ENCODE measurements around the gene A1BG. TPM values are rescaled to one million over a fixed set of nuclear protein-coding genes. Genes with fewer than 3 reads are reported as not detected.
A peak's percentile ranks its signal among the peaks of the same experiment; 100 is the strongest.

Gene A1BG
- total and polyA plus RNA-seq, 10 donors = 10.8 to 76.5 (median 34.6) TPM

- WGBS, 5 donors = 93 to 99% (median 95%) methylated on average over 10 of the region's 10 CpGs
- H3K9me3 ChIP-seq = no peaks in the 10 kb centered on the region
- H3K27ac ChIP-seq = no peak overlapping the region
- intact Hi-C loops (cut with DNase I; ENCODE audit: low total_unique reads) = no loop called here
- no peaks in the 10 kb centered on the region for H3K4me1 ChIP-seq
- peaks cover 0 to 52% (median 21%) of the 10 kb centered on the region in 6 donors for H3K36me3 ChIP-seq
- no peaks in the 10 kb centered on the region for H3K27me3 ChIP-seq (replicated peaks in 1 of 7)
- H3K4me3 ChIP-seq = no peak overlapping the region
- no peak for TF ChIP-seq POLR2A (IDR thresholded peaks at IDR 0.05)
- no peak for TF ChIP-seq POLR2AphosphoS5 (IDR thresholded peaks at IDR 0.05)
- TF ChIP-seq CTCF (IDR thresholded peaks at IDR 0.05 in 8 of 11, conservative IDR thresholded peaks at IDR 0.05 in 3 of 11) = no peak
- no peak for DNase-seq
Observed at GRCh38 chr19:58319241-58319640, 34.1 kb downstream of the A1BG start.

- Histone ChIP-seq H3K36me3 (peaks cover 0 to 62% (median 30%) of the 10 kb centered on the region in 6 donors), H3K27me3 (replicated peaks in 1 of 7) (no peaks in the 10 kb centered on the region), H3K4me3 (no peak overlapping the region), H3K9me3 (no peaks in the 10 kb centered on the region), H3K4me1 (no peaks in the 10 kb centered on the region), H3K27ac (no peak overlapping the region)
- no peak for DNase-seq
- intact Hi-C loops (cut with DNase I; ENCODE audit: low total_unique reads) = no loop called here
- TF ChIP-seq CTCF (IDR thresholded peaks at IDR 0.05 in 8 of 11, conservative IDR thresholded peaks at IDR 0.05 in 3 of 11) (no peak), POLR2A (IDR thresholded peaks at IDR 0.05) (no peak), POLR2AphosphoS5 (IDR thresholded peaks at IDR 0.05) (no peak)
- 75 to 90% (median 85%) methylated on average over 3 to 4 of the region's 4 CpGs for WGBS, 5 donors
Observed at GRCh38 chr19:58318297-58318696, 35.0 kb downstream of the A1BG start.

GRCh38 chr19:58317476-58318072 lies 35.7 kb downstream of the A1BG start:
- TF ChIP-seq CTCF (IDR thresholded peaks at IDR 0.05 in 8 of 11, conservative IDR thresholded peaks at IDR 0.05 in 3 of 11) = no peak
- 68 to 84% (median 76%) methylated on average over 7 of the region's 7 CpGs for WGBS, 5 donors
- Histone ChIP-seq H3K27ac (no peak overlapping the region), H3K27me3 (replicated peaks in 1 of 7) (no peaks in the 10 kb centered on the region), H3K36me3 (peaks cover 0 to 63% (median 37%) of the 10 kb centered on the region in 6 donors), H3K4me3 (no peak overlapping the region), H3K9me3 (no peaks in the 10 kb centered on the region), H3K4me1 (no peaks in the 10 kb centered on the region)
- intact Hi-C loops (cut with DNase I; ENCODE audit: low total_unique reads) = no loop called here
- no peak for DNase-seq

- no peak overlapping the region for H3K27ac ChIP-seq
- peaks cover 0 to 73% (median 52%) of the 10 kb centered on the region in 6 donors for H3K36me3 ChIP-seq
- intact Hi-C loops (cut with DNase I; ENCODE audit: low total_unique reads) = no loop called here
- H3K4me1 ChIP-seq = no peaks in the 10 kb centered on the region
- TF ChIP-seq POLR2A (IDR thresholded peaks at IDR 0.05) (no peak), POLR2AphosphoS5 (IDR thresholded peaks at IDR 0.05) (no peak), CTCF (IDR thresholded peaks at IDR 0.05 in 8 of 11, conservative IDR thresholded peaks at IDR 0.05 in 3 of 11) (no peak)
- no peaks in the 10 kb centered on the region for H3K27me3 ChIP-seq (replicated peaks in 1 of 7)
- DNase-seq = peak; percentile 24
- 92 to 100% (median 100%) methylated on average over 2 of the region's 2 CpGs for WGBS, 5 donors
- H3K4me3 ChIP-seq = no peak overlapping the region
- peaks cover 0 to 2% (median 0%) of the 10 kb centered on the region in 8 donors for H3K9me3 ChIP-seq
Observed at GRCh38 chr19:58315580-58315979, 37.7 kb downstream of the A1BG start.

All from spleen (tissue), 11 donors.